NCI-H2227 (cell line): ENCODE results near the gene DDX10.

Experiments
- DNase-seq: peaks from one replicate; lab custom pipeline; 2025; ENCODE audit not compliant: unreplicated experiment; lab: John Stamatoyannopoulos, UW

The DDX10 gene

GRCh38 chr11:108901359-108901758 lies 236.5 kb downstream of the DDX10 start:
- DNase-seq, result no peak

- no peak for DNase-seq
These were observed 237.2 kb downstream of the DDX10 start for GRCh38 chr11:108902027-108902469.

GRCh38 chr11:108904480-108904879 lies 239.6 kb downstream of the DDX10 start:
- DNase-seq, result no peak

- DNase-seq, result no peak
These were observed 241.5 kb downstream of the DDX10 start for GRCh38 chr11:108906329-108906728.

GRCh38 chr11:108906826-108907225 lies 242.0 kb downstream of the DDX10 start:
- DNase-seq, result no peak

- no peak for DNase-seq
These were observed 244.2 kb downstream of the DDX10 start for GRCh38 chr11:108909041-108909440.

- no peak for DNase-seq
These were observed 245.1 kb downstream of the DDX10 start for GRCh38 chr11:108909921-108910320.

- DNase-seq, result no peak
These were observed 247.7 kb downstream of the DDX10 start for GRCh38 chr11:108912581-108912980.

GRCh38 chr11:108913204-108913603 lies 248.3 kb downstream of the DDX10 start:
- no peak for DNase-seq

- DNase-seq, result no peak
These were observed 249.3 kb downstream of the DDX10 start for GRCh38 chr11:108914211-108914610.

- DNase-seq, result no peak
These were observed 250.1 kb downstream of the DDX10 start for GRCh38 chr11:108914981-108915380.

- no peak for DNase-seq
These were observed 250.8 kb downstream of the DDX10 start for GRCh38 chr11:108915666-108916065.

GRCh38 chr11:108916290-108916689 lies 251.4 kb downstream of the DDX10 start:
- DNase-seq, result no peak

- DNase-seq, result no peak
These were observed 252.1 kb downstream of the DDX10 start for GRCh38 chr11:108916935-108917334.

GRCh38 chr11:108921211-108921610 lies 256.3 kb downstream of the DDX10 start:
- DNase-seq, result no peak

- no peak for DNase-seq
These were observed 257.4 kb downstream of the DDX10 start for GRCh38 chr11:108922241-108922640.

- no peak for DNase-seq
These were observed 258.5 kb downstream of the DDX10 start for GRCh38 chr11:108923413-108923812.

- no peak for DNase-seq
These were observed 261.4 kb downstream of the DDX10 start for GRCh38 chr11:108926171-108926840.

- no peak for DNase-seq
These were observed 262.1 kb downstream of the DDX10 start for GRCh38 chr11:108926841-108927577.

GRCh38 chr11:108927791-108928545 lies 263.1 kb downstream of the DDX10 start:
- no peak for DNase-seq

GRCh38 chr11:108929241-108929640 lies 264.4 kb downstream of the DDX10 start:
- no peak for DNase-seq

GRCh38 chr11:108931168-108931567 lies 266.3 kb downstream of the DDX10 start:
- no peak for DNase-seq
